GM18519 (cell line): ENCODE data around the gene CNDP1.

Source experiments
- ATAC-seq: cut with Tn5 transposase; IDR thresholded peaks from one replicate; pipeline ENCODE4 v1.9.1; 2021; ENCODE audit warnings: mild to moderate bottlenecking, moderate library complexity; ENCODE audit not compliant: unreplicated experiment, low FRiP score

CNDP1 gene

GRCh38 chr18:74571895-74572680 lies 37.8 kb downstream of the CNDP1 start:
- no peak for ATAC-seq

DNA sequence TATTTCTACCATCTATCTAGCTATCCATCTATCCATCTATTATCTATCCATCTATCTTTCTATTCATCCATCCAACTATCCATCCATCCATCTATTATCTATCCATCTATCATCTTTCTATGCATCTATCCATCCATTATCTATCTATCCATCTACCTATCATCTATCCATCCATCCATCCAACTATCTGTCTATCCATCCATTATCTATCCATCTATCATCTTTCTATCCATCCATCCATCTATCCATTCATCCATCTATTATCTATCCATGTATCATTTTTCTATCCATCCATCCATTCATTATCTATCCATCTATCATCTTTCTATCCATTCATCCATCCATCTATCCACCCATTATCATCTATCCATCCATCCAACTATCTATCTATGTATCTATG lies 38.8 kb downstream of the CNDP1 start:
- ATAC-seq: no peak

GRCh38 chr18:74574916-74575315 lies 40.6 kb downstream of the CNDP1 start:
- ATAC-seq: no peak

DNA sequence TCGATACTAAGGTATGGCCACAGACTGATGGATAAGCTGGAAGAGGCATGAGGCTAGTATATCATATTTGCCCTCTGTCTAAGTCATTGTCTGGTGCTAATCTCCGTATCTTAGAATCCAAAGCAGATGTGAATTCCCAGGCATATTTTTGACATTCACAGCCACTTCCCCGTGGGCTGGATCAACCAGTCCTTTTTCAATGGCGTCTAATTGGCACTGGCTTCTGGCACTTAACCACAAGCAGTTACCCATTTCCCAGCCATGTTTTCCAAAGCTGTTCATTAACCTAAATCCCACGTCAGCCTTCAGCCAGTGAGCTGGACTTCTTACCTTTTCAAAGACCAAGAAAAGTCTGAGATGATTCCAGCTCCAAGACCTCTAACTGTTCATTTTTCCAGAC lies 42.7 kb downstream of the CNDP1 start:
- no peak for ATAC-seq

DNA sequence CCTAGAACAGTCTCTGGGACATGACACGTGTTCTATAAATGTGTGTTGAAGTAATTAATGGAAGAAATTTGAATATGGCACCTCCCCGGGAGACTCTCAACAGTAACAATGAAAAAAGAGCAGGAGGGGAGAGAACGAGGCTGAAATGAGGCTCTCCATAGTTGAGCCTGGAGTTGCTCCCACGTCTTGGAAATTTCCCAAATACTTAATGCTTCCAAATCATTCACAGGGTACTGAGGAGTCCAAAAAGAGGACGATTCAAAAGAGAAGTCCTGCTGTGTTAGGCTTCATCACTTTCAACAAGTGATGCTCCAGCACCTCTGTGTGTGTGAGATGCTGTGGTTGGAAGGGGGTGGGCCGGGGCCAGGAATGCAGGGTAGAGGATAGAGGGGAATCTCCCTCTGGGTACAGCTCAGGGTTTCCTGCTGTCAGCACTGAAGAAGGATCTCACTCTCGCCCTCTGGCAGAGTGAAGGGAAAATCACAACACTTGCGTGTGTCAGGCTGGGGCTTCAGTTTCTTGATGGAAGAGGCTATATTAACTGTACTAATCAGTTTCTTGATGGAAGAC lies 45.3 kb downstream of the CNDP1 start:
- no peak for ATAC-seq

DNA sequence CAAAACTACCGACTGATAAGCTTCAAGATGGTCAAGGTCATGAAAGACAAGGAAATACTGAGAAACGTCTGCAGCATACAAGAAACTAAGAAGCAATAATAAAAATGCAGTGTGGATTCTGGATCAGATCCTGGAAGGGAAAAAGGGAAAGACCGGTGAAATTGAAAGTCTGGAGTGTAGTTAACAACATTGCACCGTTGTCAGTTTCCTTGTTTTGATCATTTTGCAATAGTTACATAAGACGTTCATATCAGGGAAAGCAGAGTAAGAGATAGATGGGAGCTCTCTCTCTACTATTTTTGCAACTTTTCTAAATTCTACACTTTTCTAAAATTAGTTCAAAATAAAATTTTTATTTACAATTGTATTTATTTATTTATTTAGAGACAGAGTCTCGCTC lies 48.3 kb downstream of the CNDP1 start:
- ATAC-seq: no peak

DNA sequence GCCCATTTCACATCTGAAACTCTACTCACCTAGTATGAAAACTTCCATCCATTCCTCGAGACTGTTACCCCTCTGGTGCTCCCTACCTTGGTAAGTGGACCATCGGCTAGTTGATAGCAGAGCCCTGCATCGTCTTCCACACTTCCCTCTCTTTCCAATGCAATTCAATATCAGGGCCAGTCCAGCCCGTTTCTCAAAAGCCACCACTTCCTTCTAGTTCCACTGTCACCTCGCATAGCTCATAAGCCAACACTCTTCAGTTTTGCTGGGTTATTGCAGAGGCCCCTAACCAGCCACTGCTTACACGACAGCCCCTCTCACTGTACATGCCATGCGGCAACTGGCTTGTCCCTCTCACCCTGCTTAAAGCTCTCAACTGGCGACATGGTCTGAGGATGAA lies 53.1 kb downstream of the CNDP1 start:
- ATAC-seq: no peak

GRCh38 chr18:74589021-74589420 lies 54.7 kb downstream of the CNDP1 start:
- ATAC-seq: no peak

DNA sequence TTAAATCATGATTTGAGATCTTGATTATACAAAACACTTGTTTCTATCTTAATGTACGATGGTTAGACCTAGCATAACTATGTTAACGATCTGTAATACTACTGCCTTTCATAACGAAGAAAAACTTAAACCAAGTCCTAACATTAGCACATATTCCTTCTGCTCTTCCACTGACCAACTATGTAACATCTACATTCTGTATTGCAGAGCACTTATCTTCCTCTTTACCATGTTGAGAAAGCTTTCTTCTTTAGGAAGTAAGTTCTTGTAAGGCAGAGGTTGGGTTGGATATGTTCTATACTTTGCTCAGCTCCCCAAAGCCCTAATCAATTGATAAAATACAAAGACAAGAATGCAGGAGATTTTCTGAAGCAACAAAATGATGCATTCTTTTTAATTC lies 55.5 kb downstream of the CNDP1 start:
- no peak for ATAC-seq

GRCh38 chr18:74590671-74591070 lies 56.4 kb downstream of the CNDP1 start:
- no peak for ATAC-seq

GRCh38 chr18:74595431-74595830 lies 61.1 kb downstream of the CNDP1 start:
- no peak for ATAC-seq

DNA sequence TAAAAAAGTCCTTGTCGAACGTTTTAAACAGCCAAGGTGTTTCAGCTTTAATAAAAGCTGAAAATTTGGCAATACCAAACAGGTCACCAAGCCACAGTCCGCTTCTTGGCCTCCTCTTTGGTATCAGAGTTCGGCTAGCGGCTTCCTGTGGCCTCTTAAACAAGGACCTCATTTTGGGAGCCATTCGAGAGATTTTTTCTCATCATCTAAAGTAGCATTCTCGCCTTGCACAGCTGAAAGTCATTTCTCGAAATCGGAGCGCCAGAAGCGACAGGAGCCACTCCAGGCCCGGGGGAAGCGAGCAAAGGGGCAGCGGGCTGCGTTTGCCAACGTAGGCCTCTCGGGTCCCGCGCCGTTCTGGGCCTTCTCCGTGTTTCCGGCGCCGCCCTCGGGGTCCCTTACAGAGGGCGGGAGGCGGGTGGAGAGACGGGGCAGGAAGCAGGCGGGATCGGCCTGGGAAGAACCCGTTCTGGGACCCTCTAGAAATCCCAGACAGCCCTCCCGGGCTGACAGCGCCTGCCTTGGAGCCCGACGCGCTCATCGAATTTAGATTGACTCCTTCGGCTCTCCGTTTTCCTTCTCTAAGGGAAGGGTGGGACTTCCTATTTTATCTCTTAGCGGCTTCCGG lies 62.8 kb downstream of the CNDP1 start:
- peak; percentile 11 for ATAC-seq

DNA sequence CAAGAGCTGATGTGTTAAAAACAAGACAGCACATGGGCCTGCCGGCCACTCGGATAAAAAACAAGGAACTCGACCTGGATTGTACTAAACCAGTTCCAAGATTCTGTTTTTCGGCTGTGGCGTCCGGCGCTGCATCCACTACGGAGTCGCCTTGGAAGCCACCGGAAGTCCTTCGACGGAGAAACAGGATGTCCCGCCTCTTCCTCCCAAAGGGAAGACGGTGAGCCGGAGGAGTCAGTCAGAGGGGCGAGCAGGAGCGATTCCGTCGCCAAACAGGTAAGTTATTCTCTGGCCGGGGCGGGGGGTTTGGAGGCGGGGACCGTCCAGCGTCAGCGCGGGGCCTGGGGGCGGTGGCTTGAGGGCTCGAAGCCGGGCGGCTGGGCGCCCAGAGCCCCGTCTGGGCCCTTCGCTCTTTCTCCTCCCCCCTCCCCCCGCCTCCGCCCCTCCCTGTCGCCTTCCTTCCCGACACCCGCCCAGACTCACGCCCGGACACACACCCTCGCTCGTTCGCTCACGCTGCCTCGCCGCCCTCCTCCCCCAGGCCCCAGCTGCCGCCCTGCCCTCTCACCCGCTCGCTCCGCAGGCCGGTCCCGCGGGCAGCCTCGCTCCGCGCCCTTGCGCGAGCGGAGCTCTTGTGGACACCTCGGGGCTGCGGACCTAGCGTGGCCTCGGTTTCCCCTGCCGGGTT lies 63.5 kb downstream of the CNDP1 start, which contains the start of gene ZNF407:
TSS of gene ZNF407 (plus strand) at position 209 of the 688 bp plus-strand sequence. CDS start 33,150 bp downstream, outside the sequence.
- ATAC-seq: peak; percentile 40

GRCh38 chr18:74598350-74599001 lies 64.2 kb downstream of the CNDP1 start:
- ATAC-seq: peak; percentile 53

GRCh38 chr18:74604361-74604760 lies 70.1 kb downstream of the CNDP1 start:
- ATAC-seq: no peak

- no peak for ATAC-seq
These were observed 70.5 kb downstream of the CNDP1 start for GRCh38 chr18:74604774-74605173.

DNA sequence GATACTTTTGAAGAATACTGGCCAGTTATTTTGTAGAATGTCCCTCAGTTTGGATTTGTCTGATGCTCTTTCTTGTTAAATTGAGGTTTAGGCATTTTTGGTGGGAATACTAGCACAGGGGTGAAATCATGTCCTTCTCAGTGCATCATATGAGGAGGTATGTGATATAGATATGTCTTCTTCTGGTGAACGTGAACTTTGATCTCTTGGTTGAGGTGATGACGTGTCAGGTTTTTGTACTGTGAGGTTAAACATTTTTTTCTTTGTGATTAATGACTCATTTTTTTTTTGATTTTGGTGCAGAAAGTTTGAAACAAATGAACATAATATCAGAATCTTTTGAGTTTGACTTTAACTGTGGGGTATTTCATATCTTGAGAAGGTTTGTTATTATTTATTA lies 74.4 kb downstream of the CNDP1 start:
- ATAC-seq: no peak

- no peak for ATAC-seq
These were observed 75.2 kb downstream of the CNDP1 start for GRCh38 chr18:74609535-74609934.

DNA sequence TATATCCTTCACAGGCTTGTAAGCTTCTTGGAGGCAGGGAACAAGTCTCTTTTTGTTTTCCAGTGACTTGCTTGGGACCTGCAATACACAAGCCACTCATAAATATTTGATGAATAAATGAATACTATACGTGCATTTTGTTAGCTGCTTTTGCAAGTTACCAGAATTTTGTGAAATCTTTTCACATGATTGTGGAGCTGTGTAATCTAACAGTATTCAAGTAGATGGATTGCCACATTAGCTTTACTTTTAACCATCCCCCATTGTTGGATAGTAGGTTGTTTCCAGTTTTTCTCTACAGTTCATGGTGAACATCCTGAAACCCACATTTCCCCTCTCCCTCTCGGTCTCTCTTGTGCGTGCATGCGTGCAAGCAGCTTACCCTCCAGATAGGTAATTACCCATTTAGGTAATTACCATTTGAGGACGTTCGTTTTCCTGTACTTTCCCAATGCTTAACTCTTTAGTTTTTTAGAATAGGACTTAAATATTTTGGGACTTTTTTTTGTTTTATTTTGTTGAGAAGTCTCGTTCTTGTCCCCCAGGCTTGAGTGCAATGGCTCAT lies 75.8 kb downstream of the CNDP1 start:
- no peak for ATAC-seq

DNA sequence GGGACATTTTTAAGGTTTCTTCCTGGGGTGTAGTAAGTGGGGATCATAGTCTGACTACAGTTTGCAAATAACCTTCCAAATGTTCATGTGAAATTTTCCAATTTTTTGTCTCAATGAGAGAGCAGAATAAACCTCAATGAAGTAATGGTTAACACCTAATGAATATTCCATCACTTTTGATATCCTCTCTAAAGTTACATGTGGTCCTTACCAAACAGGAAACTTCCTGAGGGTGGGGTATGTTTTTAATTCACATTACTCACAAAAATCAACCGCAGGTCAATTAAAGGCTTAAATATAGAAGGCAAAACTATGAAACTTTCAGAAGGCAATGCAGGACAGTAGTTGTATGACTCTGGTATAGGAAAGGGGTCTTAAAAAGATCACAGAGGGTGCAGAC lies 76.6 kb downstream of the CNDP1 start:
- ATAC-seq: no peak
